ENCODE measurements around the gene PPP2R2C.

The PPP2R2C gene

DNA sequence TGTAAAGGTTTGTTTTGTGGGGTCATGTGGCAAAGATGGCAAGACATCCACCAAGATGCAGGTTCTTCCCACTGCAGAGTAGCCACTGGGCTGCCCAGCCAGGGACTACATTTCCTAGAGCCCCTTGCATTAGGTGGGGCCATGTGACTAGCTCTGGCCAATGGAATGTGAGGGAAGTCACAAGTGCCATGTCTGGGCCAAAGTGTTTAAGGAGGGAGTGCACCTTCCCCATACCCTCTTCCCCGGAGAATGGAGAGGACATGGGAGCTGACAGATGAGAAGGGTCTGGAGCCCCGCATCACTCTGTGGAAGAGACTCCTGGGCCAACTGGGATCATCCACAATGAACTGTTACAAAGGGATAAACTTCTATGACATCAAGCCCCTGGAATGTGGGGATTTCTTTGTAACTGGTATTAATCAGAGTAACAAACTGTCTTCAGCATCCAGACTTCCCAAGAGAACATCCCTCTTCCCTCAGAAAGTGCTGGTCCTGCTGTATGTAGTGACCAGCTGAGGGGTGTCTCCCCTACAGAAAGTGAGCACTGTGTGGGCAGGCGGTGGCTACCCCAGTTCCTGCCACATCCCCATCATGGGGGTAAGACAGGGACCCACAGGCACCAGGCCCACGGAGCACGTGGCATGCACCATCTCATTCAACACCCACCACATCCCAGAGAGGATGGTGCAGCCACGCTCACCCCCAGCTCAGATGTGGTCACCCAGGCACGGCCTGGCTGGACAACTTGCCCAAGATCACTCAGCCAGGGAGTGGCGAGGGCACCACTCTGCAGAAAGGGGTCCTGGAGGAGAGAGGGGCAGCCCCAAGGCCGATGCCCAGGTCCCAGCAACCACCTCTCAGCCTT lies 10.9 kb downstream of the PPP2R2C start:
- H3K27me3 ChIP-seq (ENCODE audit: insufficient read depth, poor library complexity, severe bottlenecking), result no peaks in the 10 kb centered on the region
- H3K9me3 ChIP-seq (ENCODE audit: severe bottlenecking), result no peaks in the 10 kb centered on the region
- no peaks in the 10 kb centered on the region for H3K4me1 ChIP-seq (ENCODE audit: insufficient read depth, poor library complexity, severe bottlenecking)
- no peak overlapping the region for H3K4me3 ChIP-seq (ENCODE audit: severe bottlenecking)
- ATAC-seq (ENCODE audit: low read depth) (peak; percentile 33; the same call in 1 of the 3 replicates), DNase-seq (ENCODE audit: low spot score) (no peak)
- H3K27ac ChIP-seq (ENCODE audit: poor library complexity, severe bottlenecking), result no peak overlapping the region
- TF ChIP-seq, protein P1, sequence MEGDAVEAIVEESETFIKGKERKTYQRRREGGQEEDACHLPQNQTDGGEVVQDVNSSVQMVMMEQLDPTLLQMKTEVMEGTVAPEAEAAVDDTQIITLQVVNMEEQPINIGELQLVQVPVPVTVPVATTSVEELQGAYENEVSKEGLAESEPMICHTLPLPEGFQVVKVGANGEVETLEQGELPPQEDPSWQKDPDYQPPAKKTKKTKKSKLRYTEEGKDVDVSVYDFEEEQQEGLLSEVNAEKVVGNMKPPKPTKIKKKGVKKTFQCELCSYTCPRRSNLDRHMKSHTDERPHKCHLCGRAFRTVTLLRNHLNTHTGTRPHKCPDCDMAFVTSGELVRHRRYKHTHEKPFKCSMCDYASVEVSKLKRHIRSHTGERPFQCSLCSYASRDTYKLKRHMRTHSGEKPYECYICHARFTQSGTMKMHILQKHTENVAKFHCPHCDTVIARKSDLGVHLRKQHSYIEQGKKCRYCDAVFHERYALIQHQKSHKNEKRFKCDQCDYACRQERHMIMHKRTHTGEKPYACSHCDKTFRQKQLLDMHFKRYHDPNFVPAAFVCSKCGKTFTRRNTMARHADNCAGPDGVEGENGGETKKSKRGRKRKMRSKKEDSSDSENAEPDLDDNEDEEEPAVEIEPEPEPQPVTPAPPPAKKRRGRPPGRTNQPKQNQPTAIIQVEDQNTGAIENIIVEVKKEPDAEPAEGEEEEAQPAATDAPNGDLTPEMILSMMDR (IDR thresholded peaks at IDR 0.05; ENCODE audit: poor library complexity, severe bottlenecking), result no peak
- H3K36me3 ChIP-seq (ENCODE audit: low read depth), result no peaks in the 10 kb centered on the region

DNA sequence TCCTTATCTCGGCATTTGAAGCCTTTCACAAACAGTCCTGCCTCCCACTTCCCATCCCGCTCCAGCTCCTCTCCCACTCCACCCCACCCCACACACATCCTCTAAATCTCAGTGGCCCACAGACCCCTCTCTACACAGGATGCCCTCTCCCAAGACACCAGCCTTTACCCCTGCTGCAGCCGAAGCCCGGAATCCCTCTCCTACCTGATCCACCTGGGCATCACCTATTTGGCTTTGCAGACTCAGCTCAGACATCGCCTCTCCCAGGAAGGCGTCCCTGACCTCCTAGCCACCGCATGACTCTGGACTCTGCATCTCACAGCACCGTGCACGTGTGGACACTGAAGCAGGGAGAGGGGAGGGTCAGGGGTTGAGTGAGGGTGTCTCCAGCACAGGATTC lies 11.5 kb downstream of the PPP2R2C start:
- Histone ChIP-seq H3K9me3 (ENCODE audit: severe bottlenecking) (no peaks in the 10 kb centered on the region), H3K27me3 (ENCODE audit: insufficient read depth, poor library complexity, severe bottlenecking) (no peaks in the 10 kb centered on the region), H3K4me1 (ENCODE audit: insufficient read depth, poor library complexity, severe bottlenecking) (no peaks in the 10 kb centered on the region), H3K36me3 (ENCODE audit: low read depth) (no peaks in the 10 kb centered on the region), H3K27ac (ENCODE audit: poor library complexity, severe bottlenecking) (no peak overlapping the region), H3K4me3 (ENCODE audit: severe bottlenecking) (no peak overlapping the region)
- no peak for ATAC-seq (ENCODE audit: low read depth)
- no peak for DNase-seq (ENCODE audit: low spot score)
- TF ChIP-seq, protein P1 (IDR thresholded peaks at IDR 0.05; ENCODE audit: poor library complexity, severe bottlenecking), result no peak

DNA sequence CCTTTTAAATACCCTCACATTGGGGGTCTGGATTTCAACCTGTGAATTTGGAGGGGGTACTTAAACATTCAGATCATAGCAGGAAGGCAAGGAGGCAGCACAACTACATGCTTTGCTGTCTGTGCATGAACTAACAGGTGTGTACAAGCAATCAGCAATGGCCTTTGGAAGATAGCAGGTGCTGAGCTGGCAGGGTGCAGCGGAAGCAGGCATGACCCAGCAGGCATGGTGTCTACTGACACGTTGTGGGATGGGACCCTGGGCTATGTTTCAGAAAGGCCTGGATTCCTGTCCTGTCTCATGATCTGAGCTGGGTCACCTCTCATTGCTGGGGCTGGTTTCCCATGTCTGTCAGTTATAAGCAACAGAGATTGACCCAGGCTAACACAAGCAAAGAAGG lies 13.9 kb downstream of the PPP2R2C start:
- Histone ChIP-seq H3K36me3 (ENCODE audit: low read depth) (no peaks in the 10 kb centered on the region), H3K4me1 (ENCODE audit: insufficient read depth, poor library complexity, severe bottlenecking) (no peaks in the 10 kb centered on the region), H3K4me3 (ENCODE audit: severe bottlenecking) (no peak overlapping the region), H3K9me3 (ENCODE audit: severe bottlenecking) (no peaks in the 10 kb centered on the region), H3K27ac (ENCODE audit: poor library complexity, severe bottlenecking) (no peak overlapping the region), H3K27me3 (ENCODE audit: insufficient read depth, poor library complexity, severe bottlenecking) (no peaks in the 10 kb centered on the region)
- ATAC-seq (ENCODE audit: low read depth), result no peak
- no peak for DNase-seq (ENCODE audit: low spot score)
- TF ChIP-seq, protein P1 (IDR thresholded peaks at IDR 0.05; ENCODE audit: poor library complexity, severe bottlenecking), result no peak

DNA sequence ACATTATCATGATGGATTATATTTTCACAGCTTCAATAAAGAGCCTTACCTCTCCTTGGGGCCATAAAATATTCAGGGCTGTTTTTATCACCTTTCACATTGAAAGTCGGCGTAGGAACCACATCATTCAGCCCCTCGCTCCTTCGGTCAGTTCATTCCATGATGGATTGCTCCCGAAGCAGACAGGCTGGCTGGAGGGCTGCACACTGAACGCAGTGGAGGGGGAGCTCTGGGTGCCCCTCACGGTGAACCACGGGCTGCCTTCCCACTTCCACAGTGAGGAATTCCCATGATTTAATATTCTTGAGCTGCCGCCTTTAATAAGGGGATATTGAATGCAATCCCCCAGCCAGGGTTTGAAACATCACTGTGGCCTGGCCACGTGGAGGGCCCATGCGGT lies 16.0 kb downstream of the PPP2R2C start:
- no peaks in the 10 kb centered on the region for H3K9me3 ChIP-seq (ENCODE audit: severe bottlenecking)
- H3K4me1 ChIP-seq (ENCODE audit: insufficient read depth, poor library complexity, severe bottlenecking), result no peaks in the 10 kb centered on the region
- ATAC-seq (ENCODE audit: low read depth) (no peak), DNase-seq (ENCODE audit: low spot score) (no peak)
- no peak overlapping the region for H3K27ac ChIP-seq (ENCODE audit: poor library complexity, severe bottlenecking)
- H3K27me3 ChIP-seq (ENCODE audit: insufficient read depth, poor library complexity, severe bottlenecking), result no peaks in the 10 kb centered on the region
- TF ChIP-seq, protein P1 (IDR thresholded peaks at IDR 0.05; ENCODE audit: poor library complexity, severe bottlenecking), result no peak
- H3K4me3 ChIP-seq (ENCODE audit: severe bottlenecking), result no peak overlapping the region
- no peaks in the 10 kb centered on the region for H3K36me3 ChIP-seq (ENCODE audit: low read depth)
